Mesothelial cell of epicardium (in vitro differentiated cells): ENCODE measurements around the gene CCDC171. TPM values are rescaled to one million over a fixed set of nuclear protein-coding genes. Genes with fewer than 3 reads are reported as not detected.
"Not testable (repeated sequence)": the region's sequence is repeated elsewhere in the genome, so short reads cannot be mapped to it uniquely, and the experiment has no call there.

ENCODE experiments used
- DNase-seq, 2 experiments: peaks; one replicate each; pipeline ENCODE4 v3.0.0; 2021; ENCODE audit warnings: low spot score in 2 of 2; ENCODE audit not compliant: unreplicated experiment in 2 of 2
- H3K27ac Mint-ChIP-seq: 2 replicates; pipeline ENCODE4 v1.8.0; 2021; ENCODE audit warnings: mixed read lengths
- H3K27me3 Mint-ChIP-seq: 2 replicates; pipeline ENCODE4 v1.8.0; 2021; ENCODE audit warnings: low read depth, mixed read lengths
- H3K36me3 Mint-ChIP-seq: 2 replicates; pipeline ENCODE4 v1.8.0; 2021; ENCODE audit warnings: mixed read lengths
- H3K4me1 Mint-ChIP-seq: 2 replicates; pipeline ENCODE4 v1.8.0; 2021; ENCODE audit warnings: mixed read lengths
- H3K4me3 Mint-ChIP-seq: 2 replicates; pipeline ENCODE4 v1.8.0; 2021; ENCODE audit warnings: mild to moderate bottlenecking, moderate library complexity, mixed read lengths
- H3K9me3 Mint-ChIP-seq: 2 replicates; pipeline ENCODE4 v1.8.0; 2021; ENCODE audit warnings: mixed read lengths
- CTCF ChIP-seq: fragments of 200-600 bp; sonication (generic); IDR thresholded peaks from one replicate; pipeline ENCODE4 v1.5.0; 2021; ENCODE audit warnings: antibody characterized with exemption; ENCODE audit not compliant: unreplicated experiment
- total RNA-seq: library from RNA; stranded (reverse); gene quantifications from 3 replicates; pipeline ENCODE4 v1.2.1, GENCODE V29; 2021

CCDC171 gene
- total RNA-seq, 1 donor from 2014 or later = 9.8 TPM

GRCh38 chr9:15782106-15782505, 229.3 kb downstream of the CCDC171 start:
- DNase-seq = no peak
- no peak overlapping the region for H3K4me3 Mint-ChIP-seq
- no peak for TF ChIP-seq CTCF
- no peak overlapping the region for H3K27ac Mint-ChIP-seq
- no peaks in the 10 kb centered on the region for H3K27me3 Mint-ChIP-seq
- peaks cover 5% of the 10 kb centered on the region for H3K9me3 Mint-ChIP-seq
- H3K36me3 Mint-ChIP-seq = peaks cover 5% of the 10 kb centered on the region
- H3K4me1 Mint-ChIP-seq = no peaks in the 10 kb centered on the region

- H3K4me1 Mint-ChIP-seq = no peaks in the 10 kb centered on the region
- no peak for DNase-seq
- H3K4me3 Mint-ChIP-seq = no peak overlapping the region
- H3K36me3 Mint-ChIP-seq = peaks cover 11% of the 10 kb centered on the region
- H3K9me3 Mint-ChIP-seq = peaks cover 10% of the 10 kb centered on the region
- no peak overlapping the region for H3K27ac Mint-ChIP-seq
- TF ChIP-seq CTCF = no peak
- no peaks in the 10 kb centered on the region for H3K27me3 Mint-ChIP-seq
Measured at GRCh38 chr9:15785584-15785983, 232.7 kb downstream of the CCDC171 start.

GRCh38 chr9:15786616-15787015, 233.8 kb downstream of the CCDC171 start:
- Mint-ChIP-seq H3K9me3 (peaks cover 10% of the 10 kb centered on the region), H3K4me3 (no peak overlapping the region), H3K4me1 (no peaks in the 10 kb centered on the region), H3K36me3 (peaks cover 13% of the 10 kb centered on the region), H3K27ac (no peak overlapping the region), H3K27me3 (no peaks in the 10 kb centered on the region)
- no peak for TF ChIP-seq CTCF
- DNase-seq = no peak

GRCh38 chr9:15810219-15810899, 257.5 kb downstream of the CCDC171 start:
- H3K9me3 Mint-ChIP-seq = peaks cover 56% of the 10 kb centered on the region
- DNase-seq, H3K4me3 Mint-ChIP-seq, H3K4me1 Mint-ChIP-seq, H3K36me3 Mint-ChIP-seq, H3K27me3 Mint-ChIP-seq, H3K27ac Mint-ChIP-seq: not testable (repeated sequence)

- no peak for DNase-seq
- Mint-ChIP-seq H3K9me3 (peaks cover 41% of the 10 kb centered on the region), H3K36me3 (peaks cover 8% of the 10 kb centered on the region), H3K4me1 (no peaks in the 10 kb centered on the region), H3K27me3 (no peaks in the 10 kb centered on the region), H3K4me3 (no peak overlapping the region), H3K27ac (no peak overlapping the region)
- TF ChIP-seq CTCF = no peak
Measured at GRCh38 chr9:15813076-15813475, 260.2 kb downstream of the CCDC171 start.

GRCh38 chr9:15824310-15824709, 271.5 kb downstream of the CCDC171 start:
- H3K36me3 Mint-ChIP-seq = peaks cover 3% of the 10 kb centered on the region
- H3K4me1 Mint-ChIP-seq = no peaks in the 10 kb centered on the region
- no peak for DNase-seq
- H3K27me3 Mint-ChIP-seq = peaks cover 3% of the 10 kb centered on the region
- H3K4me3 Mint-ChIP-seq = no peak overlapping the region
- H3K27ac Mint-ChIP-seq = no peak overlapping the region
- no peak for TF ChIP-seq CTCF
- peaks cover 15% of the 10 kb centered on the region for H3K9me3 Mint-ChIP-seq
